CD14-positive monocyte (primary cell): Measurements from ENCODE around the gene CRY2. TPM values are rescaled to one million over a fixed set of nuclear protein-coding genes. Genes with fewer than 3 reads are reported as not detected.

Experiments used
- DNase-seq, 3 donors: peaks; one replicate each; pipeline ENCODE4 v3.0.0-alpha.2; 2011 to 2022
- H2AFZ ChIP-seq: 2 replicates; pipeline ENCODE4 v1.6.0; 2012; ENCODE audit warnings: mild to moderate bottlenecking, low read depth, low read length, inconsistent platforms; ENCODE audit not compliant: insufficient read depth, poor library complexity, severe bottlenecking
- H3K27ac ChIP-seq, 2 donors: 1 replicate in 1 of 2; 2 replicates in 1 of 2; pipeline ENCODE4 v1.5.1; 2012 to 2013; ENCODE audit warnings: low read length in 2 of 2, control low read depth in 1 of 2, inconsistent platforms in 1 of 2, low read depth in 1 of 2, mild to moderate bottlenecking in 1 of 2
- H3K27me3 ChIP-seq, 2 donors: one replicate each; pipeline versions ENCODE4 v1.6.0 to v1.6.1; 2011 to 2013; ENCODE audit warnings: low read length in 2 of 2; ENCODE audit not compliant: control insufficient read depth in 2 of 2, insufficient read depth in 2 of 2
- H3K36me3 ChIP-seq, 2 donors: replicated peaks in 1 of 2; 1 replicate in 1 of 2; 2 replicates in 1 of 2; pipeline versions ENCODE4 v1.5.1 to v1.6.1; 2012 to 2013; ENCODE audit warnings: low read length in 2 of 2, control low read depth in 1 of 2, inconsistent platforms in 1 of 2, mild to moderate bottlenecking in 1 of 2; ENCODE audit not compliant: insufficient read depth in 2 of 2, control insufficient read depth in 1 of 2
- H3K4me1 ChIP-seq, 2 donors: 1 replicate in 1 of 2; 2 replicates in 1 of 2; pipeline versions ENCODE4 v1.5.1 to v1.6.1; 2012 to 2013; ENCODE audit warnings: low read length in 2 of 2, control low read depth in 1 of 2, inconsistent platforms in 1 of 2, mild to moderate bottlenecking in 1 of 2, moderate library complexity in 1 of 2; ENCODE audit not compliant: insufficient read depth in 2 of 2, control insufficient read depth in 1 of 2
- H3K4me2 ChIP-seq: replicated peaks from 2 replicates; pipeline ENCODE3; 2012; ENCODE audit warnings: low read length, moderate library complexity, mild to moderate bottlenecking; ENCODE audit not compliant: poor library complexity, severe bottlenecking; ENCODE audit errors: extremely low read depth
- H3K4me3 ChIP-seq, 3 experiments: fragments of 200-600 bp in 1 of 3; sonication (generic) in 1 of 3; replicated peaks in 1 of 3; 1 replicate in 2 of 3; 2 replicates in 1 of 3; pipeline ENCODE4 v1.5.1; 2011 to 2013; ENCODE audit warnings: low read length in 3 of 3, mild to moderate bottlenecking in 3 of 3, control low read depth in 2 of 3, low read depth in 2 of 3, inconsistent platforms in 1 of 3, moderate library complexity in 1 of 3
- H3K79me2 ChIP-seq: 2 replicates; pipeline ENCODE4 v1.6.0; 2012; ENCODE audit warnings: mild to moderate bottlenecking, control low read depth, inconsistent platforms, low read length, moderate library complexity; ENCODE audit not compliant: insufficient read depth
- H3K9ac ChIP-seq: 2 replicates; pipeline ENCODE4 v1.6.0; 2017; ENCODE audit warnings: low read length, mild to moderate bottlenecking; ENCODE audit not compliant: insufficient read depth, poor library complexity, severe bottlenecking
- H3K9me3 ChIP-seq, 2 donors: replicated peaks in 1 of 2; 1 replicate in 1 of 2; 2 replicates in 1 of 2; pipeline versions ENCODE4 v1.5.1 to v1.6.1; 2012 to 2013; ENCODE audit warnings: low read length in 2 of 2, control low read depth in 1 of 2; ENCODE audit not compliant: control insufficient read depth in 1 of 2, insufficient read depth in 1 of 2
- H4K20me1 ChIP-seq: 2 replicates; pipeline ENCODE4 v1.6.0; 2012; ENCODE audit warnings: mild to moderate bottlenecking, low read length, control low read depth, moderate library complexity; ENCODE audit not compliant: insufficient read depth
- H3K27ac Mint-ChIP-seq, 7 donors: one replicate each; pipeline ENCODE4 v1.8.0; 2020; ENCODE audit warnings: mild to moderate bottlenecking in 7 of 7, mixed read lengths in 7 of 7, moderate library complexity in 6 of 7, inconsistent platforms in 2 of 7
- H3K27me3 Mint-ChIP-seq, 3 donors: one replicate each; pipeline ENCODE4 v1.8.0; 2021 to 2022; ENCODE audit warnings: low read depth in 3 of 3, mild to moderate bottlenecking in 3 of 3, mixed read lengths in 3 of 3, moderate library complexity in 3 of 3, inconsistent platforms in 1 of 3
- H3K36me3 Mint-ChIP-seq, 2 donors: one replicate each; pipeline ENCODE4 v1.8.0; 2020; ENCODE audit warnings: mixed read lengths in 2 of 2, inconsistent platforms in 1 of 2, mild to moderate bottlenecking in 1 of 2
- H3K4me1 Mint-ChIP-seq: one replicate; pipeline ENCODE4 v1.8.0; 2020; ENCODE audit warnings: mild to moderate bottlenecking, mixed read lengths
- H3K4me3 Mint-ChIP-seq, 2 donors: one replicate each; pipeline ENCODE4 v1.8.0; 2020; ENCODE audit warnings: mild to moderate bottlenecking in 2 of 2, mixed read lengths in 2 of 2, moderate library complexity in 1 of 2
- H3K9me3 Mint-ChIP-seq, 7 donors: one replicate each; pipeline ENCODE4 v1.8.0; 2020 to 2022; ENCODE audit warnings: mixed read lengths in 7 of 7, mild to moderate bottlenecking in 6 of 7, moderate library complexity in 6 of 7, inconsistent platforms in 2 of 7
- CTCF ChIP-seq: fragments of 200-600 bp; IDR thresholded peaks from one replicate; pipeline ENCODE4 v1.8.0; 2022; ENCODE audit warnings: antibody characterized with exemption, mild to moderate bottlenecking
- WGBS: methylation state at CpG from one replicate; pipeline ENCODE4 v1.1.5; 2013; ENCODE audit warnings: missing lambda C conversion rate; ENCODE audit not compliant: insufficient coverage; 5-methylcytosine and 5-hydroxymethylcytosine counted together
- intact Hi-C, 2 donors: fragments of 100-400 bp; cut with micrococcal nuclease; formaldehyde crosslinking; loops; one replicate each; pipeline versions ENCODE4 v1.15.0 to v1.15.1; 2023
- polyA minus RNA-seq: library from RNA; depleted of rRNA, polyadenylated mRNA; stranded (reverse); fragments of >200 nt; gene quantifications from 2 replicates; pipeline ENCODE4 v1.2.3, GENCODE V29; 2012
- polyA plus RNA-seq, 3 donors: library from polyadenylated mRNA; depleted of rRNA in 1 of 3; unstranded in 2 of 3; stranded (reverse) in 1 of 3; fragments of 300-500 nt in 2 of 3; fragments of >200 nt in 1 of 3; fragmentation: Illumina TruSeq in 2 of 3; gene quantifications; 1 replicate in 2 of 3; 2 replicates in 1 of 3; pipeline ENCODE4 v1.2.3, GENCODE V29; 2012 to 2021
- total RNA-seq, 12 experiments: library from RNA in 1 of 12; stranded (reverse) in 1 of 12; fragments of 120-200 nt in 1 of 12; gene quantifications; one replicate each; pipeline ENCODE4 v1.2.4 and lab custom pipeline; 2013 to 2026; ENCODE audit warnings: mixed read lengths in 6 of 12, inconsistent platforms in 1 of 12

The CRY2 gene
- total RNA-seq (2013): 18.1 TPM
- polyA plus RNA-seq (10 to 100 TPM in 1 of 3 donors, 1 to 10 TPM in 2; 5.1 to 12.5 (median 7.2) TPM), polyA minus RNA-seq (40.2 and 43.9 TPM in 2 replicates), total RNA-seq (lab: John Stamatoyannopoulos, UW) (14.8 to 84.8 (median 47.0) reads per million in 11 experiments)

DNA sequence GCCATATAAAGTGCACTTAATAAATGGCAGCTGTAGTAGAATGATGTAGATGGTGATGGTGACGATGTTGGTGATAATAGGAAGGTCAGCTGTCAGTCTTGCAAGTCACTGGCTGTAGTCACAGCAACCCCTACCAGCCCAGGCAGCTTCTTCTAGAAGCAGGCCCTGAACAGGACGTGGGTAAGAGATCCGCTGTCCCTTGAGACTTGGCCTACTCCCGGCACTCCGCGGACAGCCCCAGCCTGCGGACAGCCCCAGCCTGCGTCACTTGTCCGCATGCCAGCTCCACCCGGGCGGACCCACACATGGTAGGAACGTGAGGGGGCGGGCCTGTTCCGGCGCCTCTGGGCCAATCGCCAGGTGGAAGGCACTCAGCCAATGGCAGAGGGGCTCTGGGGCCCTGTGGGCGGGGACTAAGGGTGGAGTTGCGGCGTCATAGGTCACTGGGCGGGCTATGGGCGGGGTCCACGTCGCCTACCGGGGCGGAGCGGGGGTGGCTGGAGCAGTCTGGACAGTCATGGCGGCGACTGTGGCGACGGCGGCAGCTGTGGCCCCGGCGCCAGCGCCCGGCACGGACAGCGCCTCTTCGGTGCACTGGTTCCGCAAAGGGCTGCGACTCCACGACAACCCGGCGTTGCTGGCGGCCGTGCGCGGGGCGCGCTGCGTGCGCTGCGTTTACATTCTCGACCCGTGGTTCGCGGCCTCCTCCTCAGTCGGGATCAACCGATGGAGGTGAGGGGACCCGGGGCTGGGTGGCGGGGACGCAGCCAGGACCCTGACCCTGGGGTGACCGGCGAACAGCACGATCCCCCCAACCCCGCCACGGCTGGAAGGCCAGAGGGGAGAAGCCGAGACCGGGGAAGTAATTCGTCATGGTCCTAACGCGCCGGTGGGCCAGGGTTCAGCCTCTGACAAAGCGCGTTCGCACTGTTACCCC, at the start of gene CRY2:
TSS of gene CRY2 (plus strand) at position 502 of the 937 bp plus-strand sequence. CDS start at position 518, 16 bp downstream.
- Histone ChIP-seq H3K36me3 (peaks cover 0 to 2% of the 10 kb centered on the region in 2 donors), H2AFZ (peak within 1 kb of the TSS; percentile 70), H3K79me2 (peaks cover 43% of the 10 kb centered on the region), H4K20me1 (peaks cover 31% of the 10 kb centered on the region), H3K4me1 (peaks cover 40 to 41% of the 10 kb centered on the region in 2 donors), H3K9ac (peak within 1 kb of the TSS; percentile 97), H3K27ac (peak within 1 kb of the TSS; percentile 94 to 97), H3K4me3 (peak within 1 kb of the TSS; percentile 87 to 98 (median 93)), H3K27me3 (peaks cover 0 to 3% of the 10 kb centered on the region in 2 donors), H3K4me2 (peak within 1 kb of the TSS; percentile 87), H3K9me3 (no peaks in the 10 kb centered on the region)
- Mint-ChIP-seq H3K4me3 (peak within 1 kb of the TSS; percentile 85 to 86), H3K27me3 (peaks cover 5 to 19% (median 9%) of the 10 kb centered on the region in 3 donors), H3K27ac (peak within 1 kb of the TSS; percentile 90 to 96 (median 93)), H3K9me3 (no peaks in the 10 kb centered on the region), H3K4me1 (peaks cover 53% of the 10 kb centered on the region), H3K36me3 (peaks cover 8 to 17% of the 10 kb centered on the region in 2 donors)
- DNase-seq: peak; percentile 99 to 100 (median 100)
- no peak for TF ChIP-seq CTCF
- intact Hi-C loops: loop anchor here (5.0 kb wide), 3 partner anchors 40 to 275 kb away; partner anchors contain the start of genes PEX16 (in 2 of the 2), PHF21A (in 1 of the 2) and SLC35C1 (in 1 of the 2)
- WGBS: under 1% methylated on average over 72 of the region's 75 CpGs

DNA sequence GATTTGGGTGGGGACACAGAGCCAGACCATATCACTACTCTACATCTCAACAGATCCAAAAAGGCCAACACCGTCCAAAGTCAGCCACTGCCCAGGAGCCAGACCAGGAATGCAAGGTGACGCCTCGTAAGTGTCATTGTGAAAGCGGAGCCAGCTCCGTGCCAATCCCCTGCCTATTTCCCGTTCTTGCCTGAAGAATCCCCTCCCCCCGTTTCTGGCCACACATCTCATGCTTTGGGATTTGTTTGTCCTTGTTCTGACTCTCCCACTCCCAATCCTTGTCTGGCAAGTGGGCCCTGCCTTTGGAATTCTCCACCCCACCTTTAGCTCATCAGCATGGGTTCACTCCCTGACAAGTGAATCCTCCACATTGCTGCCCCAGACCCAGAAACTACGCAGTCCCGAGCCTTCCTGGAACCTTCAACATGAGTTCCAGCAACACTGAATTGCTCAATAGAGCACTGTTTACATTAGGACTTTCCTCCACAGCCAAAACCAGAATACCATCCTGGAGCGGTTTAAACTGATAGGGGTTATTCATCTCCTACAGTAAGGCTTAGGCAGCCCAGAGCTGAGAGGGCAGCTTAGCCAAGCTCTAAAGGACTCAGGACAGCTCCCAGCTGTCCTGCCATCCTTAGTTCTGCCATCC, 48.4 kb upstream of the CRY2 start:
- H3K9me3 ChIP-seq: no peaks in the 10 kb centered on the region
- 98% methylated on average over 9 of the region's 10 CpGs for WGBS
- Mint-ChIP-seq H3K4me3 (no peak overlapping the region), H3K36me3 (peaks cover 0 to 3% of the 10 kb centered on the region in 2 donors), H3K9me3 (peaks cover 0 to 3% (median 0%) of the 10 kb centered on the region in 7 donors), H3K27ac (no peak overlapping the region), H3K27me3 (peaks cover 3 to 10% (median 9%) of the 10 kb centered on the region in 3 donors), H3K4me1 (peaks cover 3% of the 10 kb centered on the region)
- no peak overlapping the region for H3K4me2 ChIP-seq
- no peak for DNase-seq
- H3K36me3 ChIP-seq: no peaks in the 10 kb centered on the region
- no peaks in the 10 kb centered on the region for H3K79me2 ChIP-seq
- no peaks in the 10 kb centered on the region for H3K27me3 ChIP-seq
- H3K9ac ChIP-seq: no peak overlapping the region
- H3K4me3 ChIP-seq: no peak overlapping the region
- intact Hi-C loops: no loop called here
- no peak overlapping the region for H2AFZ ChIP-seq
- H3K4me1 ChIP-seq: peaks cover 4 to 9% of the 10 kb centered on the region in 2 donors
- no peaks in the 10 kb centered on the region for H4K20me1 ChIP-seq
- no peak overlapping the region for H3K27ac ChIP-seq
- TF ChIP-seq CTCF: no peak
